ENCODE measurements around the gene NEUROD4.

NEUROD4 gene

DNA sequence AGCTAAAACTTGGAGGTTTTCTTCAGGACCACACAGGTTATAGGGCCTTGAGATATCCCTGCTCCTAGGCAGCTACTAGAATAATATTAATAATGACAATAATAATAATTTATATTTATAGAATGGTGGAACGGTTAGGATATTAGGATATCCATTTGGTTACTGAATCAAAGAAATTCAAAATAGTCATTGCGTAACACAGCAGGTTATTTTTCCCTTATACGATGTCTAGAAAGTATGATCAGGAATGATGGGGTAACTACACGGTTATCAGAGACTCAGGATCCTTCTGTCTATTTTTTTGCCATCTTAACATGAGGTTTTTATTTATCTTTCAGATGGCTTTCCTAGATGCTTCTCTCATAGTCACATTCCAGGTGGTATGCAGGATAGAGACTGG, 39.0 kb downstream of the NEUROD4 start:
- no peak for DNase-seq (ENCODE audit: low spot score)

GRCh38 chr12:55060470-55060869, 40.7 kb downstream of the NEUROD4 start:
- no peak for DNase-seq (ENCODE audit: low spot score)

DNA sequence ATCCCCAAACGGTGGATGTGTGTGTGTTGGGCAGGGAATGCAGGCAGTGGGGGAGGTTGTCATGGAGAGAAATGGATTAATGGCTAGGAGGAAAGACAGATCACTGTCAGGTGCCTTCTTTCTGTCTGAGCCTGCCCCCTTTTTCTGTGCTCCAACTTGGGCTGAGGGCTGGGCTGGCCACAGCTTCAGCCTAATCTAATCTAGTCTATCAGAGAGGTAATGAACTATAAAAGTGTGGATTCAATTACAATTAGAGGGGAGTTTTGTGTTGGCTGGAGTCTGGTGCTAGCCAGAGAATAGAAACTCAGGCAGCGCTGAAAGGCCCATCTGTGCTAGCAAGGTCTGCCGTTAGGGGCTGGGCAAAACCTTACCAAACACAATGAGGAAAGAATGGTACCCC, 41.2 kb downstream of the NEUROD4 start:
- DNase-seq (ENCODE audit: low spot score) = no peak

DNA sequence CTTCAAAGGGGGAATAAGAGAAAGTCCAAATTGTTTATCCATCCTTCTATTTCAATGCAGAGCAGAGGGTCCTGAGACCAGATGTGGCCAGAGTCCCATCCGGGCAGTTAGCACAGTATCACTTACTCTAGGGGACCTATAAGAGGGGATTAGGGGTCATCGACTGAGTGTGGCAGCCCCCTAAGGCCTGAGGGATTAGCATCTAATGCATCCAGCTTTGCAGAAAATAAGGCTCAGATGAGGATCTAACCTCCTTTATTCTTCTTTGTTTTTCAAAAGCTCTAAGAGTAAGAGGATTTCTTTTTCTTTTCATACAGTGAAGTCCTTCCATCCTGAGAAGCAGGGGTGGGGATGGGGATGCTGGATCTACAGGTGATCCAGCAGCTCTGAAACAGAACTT, 43.5 kb downstream of the NEUROD4 start:
- DNase-seq (ENCODE audit: low spot score) = no peak

GRCh38 chr12:55065535-55065934, 45.8 kb downstream of the NEUROD4 start:
- DNase-seq (ENCODE audit: low spot score) = no peak

GRCh38 chr12:55067701-55068100, 47.9 kb downstream of the NEUROD4 start:
- DNase-seq (ENCODE audit: low spot score) = peak; percentile 58

DNA sequence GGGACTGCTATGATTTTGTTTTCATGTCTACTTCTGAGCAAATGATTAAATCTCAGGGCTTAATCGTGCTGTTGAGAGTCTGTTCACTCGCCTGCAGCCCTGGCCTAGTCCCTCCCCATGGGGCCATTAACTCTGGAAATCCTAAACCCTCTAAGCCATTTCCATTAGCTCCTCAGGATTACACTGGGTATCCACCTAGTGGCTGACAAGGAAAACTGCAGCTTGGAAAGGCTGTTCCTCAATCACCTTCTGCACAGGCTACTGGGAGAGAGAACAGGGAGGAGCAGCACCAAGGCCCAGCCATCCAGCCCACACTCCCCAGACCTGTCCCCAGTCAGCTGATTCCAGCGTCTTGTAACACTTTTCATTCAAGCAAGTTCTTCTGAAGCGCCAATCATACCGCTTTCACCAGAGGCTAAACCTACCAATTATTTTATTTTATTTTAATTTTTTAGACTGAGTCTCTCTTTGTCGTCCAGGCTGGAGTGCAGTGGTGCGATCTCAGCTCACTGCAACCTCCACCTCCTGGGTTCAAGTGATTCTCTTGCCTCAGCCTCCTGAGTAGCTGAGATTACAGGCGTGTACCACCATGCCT, 48.7 kb downstream of the NEUROD4 start:
- peak; percentile 84 for DNase-seq (ENCODE audit: low spot score)

DNA sequence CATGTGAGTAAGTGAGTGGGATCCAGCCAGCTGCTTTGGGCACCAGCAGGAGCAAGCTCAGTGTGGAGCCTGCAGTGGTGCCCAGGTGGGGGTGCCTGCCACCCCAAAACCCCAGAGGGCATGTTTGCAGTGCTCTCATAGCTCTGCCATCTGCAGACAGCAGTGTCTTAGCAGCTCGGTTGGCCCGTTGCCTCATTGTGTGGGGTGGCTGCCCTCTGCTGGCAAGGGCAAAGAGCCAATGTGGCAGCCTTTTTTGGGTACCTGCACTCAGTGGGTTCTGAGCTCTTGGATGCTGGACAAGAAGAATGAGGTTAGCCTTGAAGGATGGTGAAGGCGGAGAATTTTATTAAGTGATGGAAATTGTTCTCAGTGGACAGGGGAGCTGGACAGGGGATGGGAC, 52.3 kb downstream of the NEUROD4 start:
- peak; percentile 68 for DNase-seq (ENCODE audit: low spot score)

GRCh38 chr12:55073043-55074022, 53.6 kb downstream of the NEUROD4 start:
- DNase-seq (ENCODE audit: low spot score) = peak; percentile 61

GRCh38 chr12:55074806-55075205, 55.0 kb downstream of the NEUROD4 start:
- no peak for DNase-seq (ENCODE audit: low spot score)

All from D341Med (cell line).